ENCODE data around the gene MS4A8.

DNA sequence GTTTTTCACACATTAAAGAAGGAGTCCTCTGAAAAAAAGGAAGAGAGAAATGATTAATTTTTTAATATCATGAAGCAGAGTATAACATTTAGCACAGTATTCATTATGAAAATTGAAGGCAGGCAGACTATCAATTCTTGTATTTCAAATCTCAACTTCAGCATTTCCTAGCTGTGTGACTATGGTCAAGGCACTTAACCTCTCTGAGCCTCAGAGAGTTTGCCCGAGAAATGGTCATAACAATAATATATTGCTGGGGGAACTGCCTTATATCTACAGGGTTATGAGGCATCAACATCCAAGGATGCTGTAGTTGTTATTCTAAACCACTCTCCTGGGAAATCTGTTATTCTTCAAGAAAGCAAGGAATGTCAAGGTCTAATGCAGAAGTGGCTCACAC is 26.2 kb downstream of the MS4A8 start:
- TF ChIP-seq ARNTL (CRISPR knock-in tag; IDR thresholded peaks at IDR 0.05; ENCODE audit: borderline replicate concordance, low read depth) (no peak), SNAI2 (CRISPR knock-in tag; IDR thresholded peaks at IDR 0.05) (no peak), ZFP30 (CRISPR knock-in tag; IDR thresholded peaks at IDR 0.05) (no peak), ZC3H10 (CRISPR knock-in tag; IDR thresholded peaks at IDR 0.05) (no peak), PPARA (CRISPR knock-in tag; IDR thresholded peaks at IDR 0.05; ENCODE audit: borderline replicate concordance) (no peak), ZFP3 (CRISPR knock-in tag; IDR thresholded peaks at IDR 0.05) (no peak)
- TF ChIP-seq, protein P1, sequence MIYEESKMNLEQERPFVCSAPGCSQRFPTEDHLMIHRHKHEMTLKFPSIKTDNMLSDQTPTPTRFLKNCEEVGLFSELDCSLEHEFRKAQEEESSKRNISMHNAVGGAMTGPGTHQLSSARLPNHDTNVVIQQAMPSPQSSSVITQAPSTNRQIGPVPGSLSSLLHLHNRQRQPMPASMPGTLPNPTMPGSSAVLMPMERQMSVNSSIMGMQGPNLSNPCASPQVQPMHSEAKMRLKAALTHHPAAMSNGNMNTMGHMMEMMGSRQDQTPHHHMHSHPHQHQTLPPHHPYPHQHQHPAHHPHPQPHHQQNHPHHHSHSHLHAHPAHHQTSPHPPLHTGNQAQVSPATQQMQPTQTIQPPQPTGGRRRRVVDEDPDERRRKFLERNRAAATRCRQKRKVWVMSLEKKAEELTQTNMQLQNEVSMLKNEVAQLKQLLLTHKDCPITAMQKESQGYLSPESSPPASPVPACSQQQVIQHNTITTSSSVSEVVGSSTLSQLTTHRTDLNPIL (CRISPR knock-in tag; IDR thresholded peaks at IDR 0.05; ENCODE audit: low read depth) = no peak
- TF ChIP-seq, protein P2, sequence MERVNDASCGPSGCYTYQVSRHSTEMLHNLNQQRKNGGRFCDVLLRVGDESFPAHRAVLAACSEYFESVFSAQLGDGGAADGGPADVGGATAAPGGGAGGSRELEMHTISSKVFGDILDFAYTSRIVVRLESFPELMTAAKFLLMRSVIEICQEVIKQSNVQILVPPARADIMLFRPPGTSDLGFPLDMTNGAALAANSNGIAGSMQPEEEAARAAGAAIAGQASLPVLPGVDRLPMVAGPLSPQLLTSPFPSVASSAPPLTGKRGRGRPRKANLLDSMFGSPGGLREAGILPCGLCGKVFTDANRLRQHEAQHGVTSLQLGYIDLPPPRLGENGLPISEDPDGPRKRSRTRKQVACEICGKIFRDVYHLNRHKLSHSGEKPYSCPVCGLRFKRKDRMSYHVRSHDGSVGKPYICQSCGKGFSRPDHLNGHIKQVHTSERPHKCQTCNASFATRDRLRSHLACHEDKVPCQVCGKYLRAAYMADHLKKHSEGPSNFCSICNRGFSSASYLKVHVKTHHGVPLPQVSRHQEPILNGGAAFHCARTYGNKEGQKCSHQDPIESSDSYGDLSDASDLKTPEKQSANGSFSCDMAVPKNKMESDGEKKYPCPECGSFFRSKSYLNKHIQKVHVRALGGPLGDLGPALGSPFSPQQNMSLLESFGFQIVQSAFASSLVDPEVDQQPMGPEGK (CRISPR knock-in tag; IDR thresholded peaks at IDR 0.05; ENCODE audit: borderline replicate concordance) = no peak
- TF ChIP-seq, protein P3, sequence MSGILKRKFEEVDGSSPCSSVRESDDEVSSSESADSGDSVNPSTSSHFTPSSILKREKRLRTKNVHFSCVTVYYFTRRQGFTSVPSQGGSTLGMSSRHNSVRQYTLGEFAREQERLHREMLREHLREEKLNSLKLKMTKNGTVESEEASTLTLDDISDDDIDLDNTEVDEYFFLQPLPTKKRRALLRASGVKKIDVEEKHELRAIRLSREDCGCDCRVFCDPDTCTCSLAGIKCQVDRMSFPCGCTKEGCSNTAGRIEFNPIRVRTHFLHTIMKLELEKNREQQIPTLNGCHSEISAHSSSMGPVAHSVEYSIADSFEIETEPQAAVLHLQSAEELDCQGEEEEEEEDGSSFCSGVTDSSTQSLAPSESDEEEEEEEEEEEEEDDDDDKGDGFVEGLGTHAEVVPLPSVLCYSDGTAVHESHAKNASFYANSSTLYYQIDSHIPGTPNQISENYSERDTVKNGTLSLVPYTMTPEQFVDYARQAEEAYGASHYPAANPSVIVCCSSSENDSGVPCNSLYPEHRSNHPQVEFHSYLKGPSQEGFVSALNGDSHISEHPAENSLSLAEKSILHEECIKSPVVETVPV (CRISPR knock-in tag; IDR thresholded peaks at IDR 0.05) = no peak

Measured in SK-N-SH treated with all-trans-retinoic acid at 6 μM for 48 hours (cell line).